Activated T-cell treated with anti-CD3 and anti-CD28 coated beads, Interleukin-2, amount 50 U/mL, for 1 hour (primary cell): Measurements from ENCODE around the gene ARSG.
A peak's percentile ranks its signal among the peaks of the same experiment; 100 is the strongest.
"Not testable (repeated sequence)": the region's sequence is repeated elsewhere in the genome, so short reads cannot be mapped to it uniquely, and the experiment has no call there.

Source experiments
- DNase-seq: peaks from one replicate; pipeline ENCODE4 v3.0.0-alpha.2; 2020

ARSG gene

GRCh38 chr17:68307443-68307842 lies 16.1 kb downstream of the ARSG start:
- no peak for DNase-seq

- DNase-seq, result not testable (repeated sequence)
These were observed 17.2 kb downstream of the ARSG start for GRCh38 chr17:68308486-68308885.

GRCh38 chr17:68309066-68309670 lies 17.9 kb downstream of the ARSG start:
- DNase-seq, result not testable (repeated sequence)

GRCh38 chr17:68310152-68310551 lies 18.9 kb downstream of the ARSG start:
- peak; percentile 27 for DNase-seq

- no peak for DNase-seq
These were observed 23.7 kb downstream of the ARSG start for GRCh38 chr17:68314916-68315535.

- no peak for DNase-seq
These were observed 24.6 kb downstream of the ARSG start for GRCh38 chr17:68315930-68316329.

GRCh38 chr17:68317458-68317857 lies 26.2 kb downstream of the ARSG start:
- DNase-seq, result no peak

- DNase-seq, result no peak
These were observed 27.1 kb downstream of the ARSG start for GRCh38 chr17:68318103-68318991.

- no peak for DNase-seq
These were observed 28.3 kb downstream of the ARSG start for GRCh38 chr17:68319410-68320162.

- DNase-seq, result no peak
These were observed 29.1 kb downstream of the ARSG start for GRCh38 chr17:68320311-68320865.

- DNase-seq, result no peak
These were observed 29.8 kb downstream of the ARSG start for GRCh38 chr17:68320943-68321555.

- DNase-seq, result no peak
These were observed 30.3 kb downstream of the ARSG start for GRCh38 chr17:68321556-68321954.

GRCh38 chr17:68322630-68323029 lies 31.3 kb downstream of the ARSG start:
- DNase-seq, result no peak

- no peak for DNase-seq
These were observed 32.8 kb downstream of the ARSG start for GRCh38 chr17:68324114-68324513.

- DNase-seq, result no peak
These were observed 33.5 kb downstream of the ARSG start for GRCh38 chr17:68324654-68325336.

GRCh38 chr17:68325961-68326360 lies 34.7 kb downstream of the ARSG start:
- DNase-seq, result no peak

- DNase-seq, result no peak
These were observed 35.4 kb downstream of the ARSG start for GRCh38 chr17:68326681-68327080.

- no peak for DNase-seq
These were observed 36.7 kb downstream of the ARSG start for GRCh38 chr17:68327823-68328557.

- DNase-seq, result no peak
These were observed 37.4 kb downstream of the ARSG start for GRCh38 chr17:68328676-68329075.

GRCh38 chr17:68329331-68329730 lies 38.0 kb downstream of the ARSG start:
- DNase-seq, result no peak

GRCh38 chr17:68331932-68332331 lies 40.6 kb downstream of the ARSG start:
- not testable (repeated sequence) for DNase-seq
